ACC112 (cell line): ENCODE data around the gene SARDH.

ENCODE experiments used
- H2AFZ ChIP-seq: fragments of 200-600 bp; sonication (generic); one replicate; pipeline ENCODE4 v1.6.0; 2017; ENCODE audit warnings: antibody characterized with exemption, low read length; ENCODE audit not compliant: unreplicated experiment
- H3K27ac ChIP-seq: fragments of 200-600 bp; sonication (generic); 2 replicates; pipeline ENCODE4 v1.5.1; 2014; ENCODE audit warnings: low read depth, mild to moderate bottlenecking, antibody characterized with exemption, low read length, moderate library complexity
- H3K27me3 ChIP-seq: fragments of 200-600 bp; sonication (generic); 2 replicates; pipeline ENCODE4 v1.6.1; 2014; ENCODE audit warnings: mild to moderate bottlenecking, antibody characterized with exemption, low read length, moderate library complexity, mixed read lengths; ENCODE audit not compliant: insufficient read depth
- H3K36me3 ChIP-seq: fragments of 200-600 bp; sonication (generic); 2 replicates; pipeline ENCODE4 v1.6.1; 2016; ENCODE audit warnings: mild to moderate bottlenecking, antibody characterized with exemption, low read length, moderate library complexity, mixed read lengths; ENCODE audit not compliant: insufficient read depth
- H3K4me1 ChIP-seq: fragments of 200-600 bp; sonication (generic); one replicate; pipeline ENCODE4 v1.6.1; 2016; ENCODE audit warnings: low read length, mixed read lengths; ENCODE audit not compliant: insufficient read depth, unreplicated experiment, control insufficient read depth
- H3K4me3 ChIP-seq: fragments of 200-600 bp; sonication (generic); 2 replicates; pipeline ENCODE4 v1.5.1; 2014; ENCODE audit warnings: mild to moderate bottlenecking, low read depth, low read length
- H3K79me2 ChIP-seq: fragments of 200-600 bp; sonication (generic); one replicate; pipeline ENCODE4 v1.6.0; 2016; ENCODE audit warnings: low read length; ENCODE audit not compliant: control insufficient read depth, unreplicated experiment, insufficient read depth

Gene SARDH

DNA sequence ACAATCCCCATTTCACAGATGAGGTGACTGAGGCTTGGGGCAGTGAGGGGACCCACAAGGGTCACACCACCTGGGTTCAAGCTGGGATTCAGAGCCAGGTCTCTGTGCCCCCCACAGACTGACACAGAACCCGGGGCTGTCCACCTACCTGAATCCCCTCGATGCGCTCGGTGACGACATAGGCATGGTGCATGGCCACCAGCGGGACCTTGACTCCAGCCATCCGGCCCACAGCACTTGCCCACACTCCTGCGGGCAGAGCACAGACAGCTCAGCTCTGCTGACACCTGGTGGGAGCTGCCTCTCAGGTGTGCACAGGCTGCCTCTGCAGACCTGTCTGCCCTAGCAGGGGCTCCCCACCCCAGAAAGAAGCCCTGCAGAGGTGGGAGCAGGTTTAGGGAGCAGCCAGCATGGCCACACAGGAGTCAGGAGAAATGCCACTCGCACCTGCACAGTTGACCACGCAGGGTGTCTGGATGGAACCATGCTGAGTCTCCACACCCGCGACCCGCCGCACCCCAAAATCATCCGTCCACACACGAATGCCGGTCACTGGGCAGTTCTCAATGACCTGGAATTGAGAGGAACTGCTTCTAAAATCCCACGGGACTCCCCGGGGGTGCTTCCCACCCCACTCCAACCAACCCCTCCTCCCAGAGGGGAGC is 8.4 kb downstream of the SARDH start:
- Histone ChIP-seq H3K4me3 (no peak overlapping the region), H3K27me3 (no peaks in the 10 kb centered on the region), H3K79me2 (no peaks in the 10 kb centered on the region), H3K27ac (no peak overlapping the region), H2AFZ (no peak overlapping the region), H3K4me1 (no peaks in the 10 kb centered on the region), H3K36me3 (no peaks in the 10 kb centered on the region)

DNA sequence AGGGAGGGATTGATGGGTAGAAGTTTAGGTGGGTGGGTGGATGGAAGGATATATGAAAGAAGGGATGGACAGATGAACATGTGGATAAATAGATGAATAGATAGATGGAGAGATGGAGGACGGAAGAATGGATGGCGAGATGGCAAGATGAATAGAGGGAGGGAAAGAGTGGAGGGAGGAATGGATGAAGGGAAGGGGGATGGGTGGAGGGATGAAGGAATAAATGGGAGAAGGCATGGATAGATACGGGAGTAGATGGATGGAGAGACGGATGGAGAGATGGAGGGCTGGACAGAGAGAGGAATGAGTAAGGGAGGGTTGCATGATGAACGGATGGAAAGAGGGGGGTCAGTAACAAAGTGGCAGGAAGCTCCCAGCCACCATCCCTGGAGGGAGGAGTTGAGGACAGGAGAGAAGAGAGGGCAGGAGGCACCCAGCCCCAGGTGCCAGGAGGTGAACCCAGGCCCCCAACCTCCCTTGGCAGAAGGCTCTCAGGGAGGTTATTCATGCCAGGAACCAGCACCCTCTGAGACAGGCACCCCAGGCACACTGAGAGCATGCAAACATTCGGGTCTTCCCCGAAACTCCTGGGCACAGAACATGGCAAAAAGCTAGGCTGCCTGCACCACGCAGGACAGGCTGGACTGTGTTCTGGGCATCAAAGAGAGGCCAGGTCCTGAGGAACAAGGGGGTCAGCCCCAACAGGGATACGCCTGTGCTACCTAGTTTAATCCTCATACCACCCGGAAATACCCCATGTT is 9.1 kb downstream of the SARDH start:
- no peaks in the 10 kb centered on the region for H3K27me3 ChIP-seq
- H3K27ac ChIP-seq: no peak overlapping the region
- H2AFZ ChIP-seq: no peak overlapping the region
- no peak overlapping the region for H3K4me3 ChIP-seq
- H3K4me1 ChIP-seq: no peaks in the 10 kb centered on the region
- no peaks in the 10 kb centered on the region for H3K79me2 ChIP-seq
- H3K36me3 ChIP-seq: no peaks in the 10 kb centered on the region

DNA sequence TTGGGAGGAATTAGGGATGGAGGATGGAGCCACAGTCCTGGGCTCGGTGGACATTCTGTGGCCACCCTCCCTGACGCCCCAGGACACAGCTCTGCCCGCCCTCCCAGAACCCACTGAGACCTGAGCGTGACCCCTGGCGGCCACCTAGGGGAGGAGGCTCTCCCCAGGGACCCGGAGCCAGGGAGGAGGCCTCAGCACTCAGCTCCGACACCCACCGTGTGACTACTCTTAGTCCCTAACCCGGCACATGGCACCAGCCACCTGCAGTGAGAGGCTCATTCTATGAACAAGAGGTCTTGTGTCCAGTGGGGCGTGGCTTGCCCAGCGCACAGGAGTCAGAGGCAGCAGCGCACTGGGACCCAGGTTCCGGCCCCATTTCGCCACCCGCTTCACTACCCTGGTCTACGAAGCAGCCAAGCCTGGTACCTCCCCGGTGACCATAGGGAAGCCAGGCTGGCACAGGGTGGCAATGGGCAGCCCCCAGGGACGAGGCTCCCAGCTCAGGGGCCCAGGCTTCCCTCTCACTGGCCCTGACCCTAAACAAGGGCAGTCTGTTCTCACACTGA is 10.2 kb downstream of the SARDH start:
- H3K4me3 ChIP-seq: no peak overlapping the region
- H3K79me2 ChIP-seq: no peaks in the 10 kb centered on the region
- H3K36me3 ChIP-seq: no peaks in the 10 kb centered on the region
- no peaks in the 10 kb centered on the region for H3K4me1 ChIP-seq
- H3K27ac ChIP-seq: no peak overlapping the region
- H2AFZ ChIP-seq: no peak overlapping the region
- H3K27me3 ChIP-seq: no peaks in the 10 kb centered on the region

DNA sequence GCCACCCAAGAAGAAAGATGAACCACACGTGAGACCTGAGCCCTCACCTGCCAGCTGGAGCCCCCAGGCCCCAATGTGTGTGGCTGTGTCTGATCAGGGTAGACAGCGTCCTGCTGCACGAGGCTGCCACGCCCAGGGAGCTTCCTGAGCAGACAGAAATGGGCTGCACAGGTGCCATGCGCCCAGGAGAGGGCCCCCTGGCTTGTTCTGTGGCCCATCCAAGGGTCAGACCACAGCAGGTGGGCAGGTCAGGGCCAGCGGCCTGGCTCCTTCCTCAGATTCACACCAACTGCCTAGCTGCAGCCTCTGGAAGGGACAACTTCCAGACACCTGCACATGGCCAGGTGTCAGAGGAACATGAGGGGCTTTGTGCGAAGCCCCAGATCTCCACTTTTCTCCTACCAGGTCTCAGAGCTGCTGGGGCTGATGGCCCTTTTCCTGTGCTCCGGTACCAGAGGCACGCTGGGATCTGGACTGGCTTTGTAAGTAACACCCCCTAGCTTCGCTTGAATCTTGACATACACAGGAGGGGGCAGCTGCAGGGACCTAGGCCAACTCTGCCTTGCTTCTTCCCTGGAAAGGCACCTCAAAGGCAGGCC is 10.8 kb downstream of the SARDH start:
- Histone ChIP-seq H3K27ac (no peak overlapping the region), H3K4me1 (no peaks in the 10 kb centered on the region), H3K79me2 (no peaks in the 10 kb centered on the region), H3K27me3 (no peaks in the 10 kb centered on the region), H2AFZ (no peak overlapping the region), H3K4me3 (no peak overlapping the region), H3K36me3 (no peaks in the 10 kb centered on the region)

DNA sequence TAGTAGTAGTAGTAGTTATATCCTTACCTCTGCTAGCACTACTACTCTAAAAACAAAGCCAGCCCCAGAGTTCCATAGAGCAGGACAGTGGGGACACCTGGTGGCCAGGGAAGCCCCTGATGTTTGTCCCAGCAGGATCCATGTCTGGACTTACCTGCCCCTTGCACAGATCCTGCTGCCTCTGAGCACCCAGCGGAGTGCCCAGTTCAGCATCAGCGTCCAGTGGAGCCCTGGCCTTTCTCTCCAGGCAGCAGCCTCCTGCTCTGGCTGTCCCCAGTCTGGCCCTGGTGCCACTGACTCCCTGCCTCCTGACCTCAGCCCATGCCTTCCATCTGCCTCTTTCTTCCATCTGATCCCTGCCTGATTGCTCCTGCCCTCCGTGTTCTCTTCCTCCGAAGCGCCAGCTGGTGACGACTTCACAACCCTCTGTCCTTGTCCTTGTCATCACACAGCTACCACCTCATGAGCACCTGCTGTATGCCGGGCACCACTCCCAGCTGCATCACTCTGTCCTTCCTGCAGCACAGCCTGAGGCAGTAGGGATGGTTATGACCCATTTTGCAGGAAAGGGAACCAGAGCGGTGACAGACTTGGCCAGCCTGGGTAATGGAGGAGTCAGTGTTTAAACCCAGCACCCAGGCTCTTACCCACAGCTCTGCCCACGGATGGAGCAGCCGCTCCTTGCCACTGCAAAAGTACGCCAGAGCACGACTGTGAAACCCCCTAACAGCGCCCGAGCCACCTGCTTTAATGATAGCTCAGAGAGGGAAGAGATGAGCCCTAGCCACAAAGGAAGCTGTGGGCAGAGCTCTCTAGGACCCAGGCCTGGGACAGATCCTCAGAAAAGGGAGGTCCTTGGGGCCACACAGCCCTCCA is 11.5 kb downstream of the SARDH start:
- no peak overlapping the region for H2AFZ ChIP-seq
- H3K36me3 ChIP-seq: no peaks in the 10 kb centered on the region
- H3K79me2 ChIP-seq: no peaks in the 10 kb centered on the region
- H3K4me1 ChIP-seq: no peaks in the 10 kb centered on the region
- H3K27me3 ChIP-seq: no peaks in the 10 kb centered on the region
- H3K4me3 ChIP-seq: no peak overlapping the region
- H3K27ac ChIP-seq: no peak overlapping the region

GRCh38 chr9:133725886-133726285 is 12.3 kb downstream of the SARDH start:
- Histone ChIP-seq H3K27ac (no peak overlapping the region), H3K36me3 (no peaks in the 10 kb centered on the region), H3K79me2 (no peaks in the 10 kb centered on the region), H3K27me3 (no peaks in the 10 kb centered on the region), H3K4me3 (no peak overlapping the region), H3K4me1 (no peaks in the 10 kb centered on the region), H2AFZ (no peak overlapping the region)

- Histone ChIP-seq H3K79me2 (no peaks in the 10 kb centered on the region), H2AFZ (no peak overlapping the region), H3K27me3 (no peaks in the 10 kb centered on the region), H3K4me1 (peaks cover 32% of the 10 kb centered on the region), H3K36me3 (no peaks in the 10 kb centered on the region), H3K4me3 (no peak overlapping the region), H3K27ac (no peak overlapping the region)
These were observed 19.4 kb downstream of the SARDH start for GRCh38 chr9:133718563-133719315.

DNA sequence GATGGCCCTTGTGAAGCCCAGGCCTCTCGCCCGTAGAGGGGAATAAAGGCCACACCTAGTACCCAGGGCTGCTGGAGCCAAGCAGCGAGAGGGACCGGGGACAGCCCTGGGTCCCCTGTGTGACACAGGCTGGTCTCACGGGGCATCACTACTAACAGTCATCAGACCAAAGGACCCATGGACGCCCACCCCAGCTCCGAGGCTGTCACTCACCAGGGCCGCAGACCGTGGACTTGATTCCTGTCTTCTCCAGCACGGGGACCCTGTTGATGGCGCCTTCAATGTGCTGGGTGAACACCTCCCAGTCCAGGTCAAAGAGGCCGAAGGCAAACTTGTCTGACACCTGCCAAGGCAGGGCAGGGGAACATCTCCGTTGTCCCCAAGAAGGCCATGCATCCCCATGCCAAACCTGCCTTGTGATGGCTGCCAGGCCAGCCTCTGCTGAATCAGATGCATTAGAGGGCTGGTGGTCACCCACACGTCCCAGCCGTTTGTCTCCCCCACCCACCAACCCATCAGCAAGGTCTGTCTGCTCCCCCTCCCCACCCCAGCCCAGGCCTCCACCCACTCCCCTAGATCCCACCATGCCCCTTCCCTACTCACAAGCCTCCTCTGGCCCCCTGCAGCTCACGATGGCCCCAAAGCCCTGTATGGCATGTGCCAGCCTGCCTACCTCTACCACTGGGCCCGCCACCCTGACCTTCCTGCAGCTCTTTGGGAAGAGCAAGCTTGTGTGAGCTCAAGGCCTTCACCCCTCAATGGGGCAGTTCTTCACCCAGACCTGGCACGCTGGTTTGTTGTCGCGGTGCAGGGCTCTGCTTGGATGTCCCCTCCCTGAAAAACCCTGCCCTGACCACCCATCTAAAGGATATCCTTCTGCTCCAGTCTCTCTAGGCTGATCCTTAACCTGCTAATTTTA is 20.8 kb downstream of the SARDH start:
- no peaks in the 10 kb centered on the region for H3K79me2 ChIP-seq
- no peak overlapping the region for H3K4me3 ChIP-seq
- peaks cover 36% of the 10 kb centered on the region for H3K4me1 ChIP-seq
- H3K36me3 ChIP-seq: no peaks in the 10 kb centered on the region
- no peaks in the 10 kb centered on the region for H3K27me3 ChIP-seq
- no peak overlapping the region for H2AFZ ChIP-seq
- no peak overlapping the region for H3K27ac ChIP-seq

- Histone ChIP-seq H3K36me3 (no peaks in the 10 kb centered on the region), H3K79me2 (no peaks in the 10 kb centered on the region), H3K27ac (peak overlapping the region; percentile 96), H3K27me3 (no peaks in the 10 kb centered on the region), H3K4me1 (peaks cover 43% of the 10 kb centered on the region), H3K4me3 (no peak overlapping the region), H2AFZ (no peak overlapping the region)
These were observed 21.5 kb downstream of the SARDH start for GRCh38 chr9:133716564-133717112.
